ENCODE measurements around the gene SORD.
"Not testable (repeated sequence)": the region's sequence is repeated elsewhere in the genome, so short reads cannot be mapped to it uniquely, and the experiment has no call there.

SORD gene

GRCh38 chr15:45022871-45023658 is at the start of gene SORD:
SORD (plus strand) TSS chr15:45023195; CDS start chr15:45023284, 89 bp downstream.
- DNase-seq (ENCODE audit: low read depth), result peak; percentile 88

GRCh38 chr15:44976183-44976582 is 46.8 kb upstream of the SORD start:
- DNase-seq (ENCODE audit: low read depth), result not testable (repeated sequence)

GRCh38 chr15:44977781-44978180 is 45.2 kb upstream of the SORD start:
- not testable (repeated sequence) for DNase-seq (ENCODE audit: low read depth)

GRCh38 chr15:44979617-44980339 is 43.2 kb upstream of the SORD start:
- DNase-seq (ENCODE audit: low read depth), result not testable (repeated sequence)

- DNase-seq (ENCODE audit: low read depth), result not testable (repeated sequence)
Measured at GRCh38 chr15:44984144-44984543, 38.9 kb upstream of the SORD start.

GRCh38 chr15:44986346-44987055 is 36.5 kb upstream of the SORD start:
- not testable (repeated sequence) for DNase-seq (ENCODE audit: low read depth)

- DNase-seq (ENCODE audit: low read depth), result not testable (repeated sequence)
Measured at GRCh38 chr15:44987711-44988110, 35.3 kb upstream of the SORD start.

GRCh38 chr15:44988184-44988869 is 34.7 kb upstream of the SORD start:
- DNase-seq (ENCODE audit: low read depth), result not testable (repeated sequence)

- not testable (repeated sequence) for DNase-seq (ENCODE audit: low read depth)
Measured at GRCh38 chr15:44988870-44989219, 34.1 kb upstream of the SORD start.

- not testable (repeated sequence) for DNase-seq (ENCODE audit: low read depth)
Measured at GRCh38 chr15:44997632-44998031, 25.4 kb upstream of the SORD start.

GRCh38 chr15:44999105-44999504 is 23.9 kb upstream of the SORD start:
- DNase-seq (ENCODE audit: low read depth), result no peak

- not testable (repeated sequence) for DNase-seq (ENCODE audit: low read depth)
Measured at GRCh38 chr15:45001180-45001579, 21.8 kb upstream of the SORD start.

GRCh38 chr15:45003731-45004410 is 19.1 kb upstream of the SORD start:
- not testable (repeated sequence) for DNase-seq (ENCODE audit: low read depth)

GRCh38 chr15:45004590-45005175 is 18.3 kb upstream of the SORD start:
- DNase-seq (ENCODE audit: low read depth), result not testable (repeated sequence)

GRCh38 chr15:45009046-45009445 is 13.9 kb upstream of the SORD start:
- no peak for DNase-seq (ENCODE audit: low read depth)

GRCh38 chr15:45015114-45015513 is 7.9 kb upstream of the SORD start:
- not testable (repeated sequence) for DNase-seq (ENCODE audit: low read depth)

GRCh38 chr15:45020222-45020900 is 2.6 kb upstream of the SORD start:
- not testable (repeated sequence) for DNase-seq (ENCODE audit: low read depth)

GRCh38 chr15:45020901-45021259 is 2.1 kb upstream of the SORD start:
- not testable (repeated sequence) for DNase-seq (ENCODE audit: low read depth)

GRCh38 chr15:45021348-45021747 is 1.6 kb upstream of the SORD start:
- no peak for DNase-seq (ENCODE audit: low read depth)

GRCh38 chr15:45023659-45024225 is 747 bp downstream of the SORD start:
- DNase-seq (ENCODE audit: low read depth), result peak; percentile 33
